Posterior cingulate gyrus (tissue), 11 donors: Measurements from ENCODE around the gene ARHGAP29.

Source experiments
- DNase-seq, 10 donors: peaks; one replicate each; pipeline versions ENCODE4 v3.0.0 to v3.0.0-alpha.2; 2020 to 2021; ENCODE audit warnings: mixed read lengths in 3 of 10
- intact Hi-C: fragments of 100-400 bp; cut with DNase I; formaldehyde crosslinking; loops from one replicate; pipeline ENCODE4 v1.15.1; 2023

Gene ARHGAP29

GRCh38 chr1:94265906-94266305, 28.5 kb upstream of the ARHGAP29 start:
- DNase-seq: no peak
- intact Hi-C loops: no loop called here

DNA sequence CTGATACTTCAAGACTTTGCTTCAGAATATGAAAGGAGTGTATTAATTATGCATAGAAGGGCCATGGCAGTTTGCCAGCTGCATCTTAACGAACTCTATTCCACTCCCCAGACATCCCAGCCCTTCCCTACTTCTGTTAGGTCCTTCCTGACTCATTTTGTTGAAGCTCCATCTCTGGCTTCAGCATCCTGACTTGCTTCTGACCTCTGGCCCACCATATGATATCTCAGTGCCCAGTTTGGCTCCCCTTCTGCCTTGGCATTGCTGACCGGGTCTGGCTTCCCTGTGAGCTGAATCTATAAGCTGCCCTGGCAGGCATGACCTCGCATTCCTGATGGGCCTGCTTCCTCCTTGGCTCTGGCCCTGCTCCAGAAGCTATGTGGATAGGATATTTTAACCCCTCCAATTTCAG, 27.6 kb upstream of the ARHGAP29 start:
- intact Hi-C loops: no loop called here
- no peak for DNase-seq

DNA sequence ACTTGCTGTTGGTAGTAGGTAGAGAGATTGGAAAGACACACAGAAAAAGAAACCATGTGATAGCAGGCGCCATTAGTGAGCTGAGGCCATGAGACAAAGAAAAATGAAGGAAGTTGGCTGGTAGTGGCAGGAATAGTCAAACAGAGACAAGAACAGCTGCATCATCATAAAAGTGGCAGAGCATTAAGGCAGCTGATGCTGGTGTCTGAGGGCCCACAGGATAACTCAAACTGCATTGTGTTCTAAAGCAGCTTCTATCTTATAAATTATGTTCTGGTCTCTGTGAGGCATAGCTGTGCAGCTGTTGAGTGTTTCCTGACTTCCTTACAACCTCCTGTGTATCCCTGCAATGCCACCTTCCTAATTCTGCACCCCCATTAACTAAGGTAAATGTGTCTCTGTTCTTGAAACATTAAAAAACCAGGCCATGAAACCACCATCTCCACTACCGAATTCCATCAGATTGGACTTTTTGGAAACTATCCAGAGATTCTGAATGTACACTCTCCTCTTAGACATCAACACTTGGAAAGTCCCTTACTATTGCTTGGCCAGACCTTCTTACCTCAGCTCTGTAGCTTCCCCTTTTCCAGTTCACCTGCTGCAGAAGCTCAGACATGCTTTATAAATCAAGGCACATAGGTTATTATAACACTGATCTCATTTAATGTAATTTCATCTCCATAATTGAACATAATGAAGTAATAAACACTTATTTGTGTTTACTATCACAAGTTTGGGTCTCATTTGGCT, 23.4 kb upstream of the ARHGAP29 start:
- intact Hi-C loops: no loop called here

GRCh38 chr1:94259635-94260289, 22.4 kb upstream of the ARHGAP29 start:
- intact Hi-C loops: no loop called here

More for the DNA sequence above, 23.4 kb upstream of the ARHGAP29 start:
- no peak for DNase-seq

GRCh38 chr1:94258873-94259331, 21.5 kb upstream of the ARHGAP29 start:
- intact Hi-C loops: no loop called here

More at GRCh38 chr1:94259635-94260289, 22.4 kb upstream of the ARHGAP29 start:
- DNase-seq: no peak

DNA sequence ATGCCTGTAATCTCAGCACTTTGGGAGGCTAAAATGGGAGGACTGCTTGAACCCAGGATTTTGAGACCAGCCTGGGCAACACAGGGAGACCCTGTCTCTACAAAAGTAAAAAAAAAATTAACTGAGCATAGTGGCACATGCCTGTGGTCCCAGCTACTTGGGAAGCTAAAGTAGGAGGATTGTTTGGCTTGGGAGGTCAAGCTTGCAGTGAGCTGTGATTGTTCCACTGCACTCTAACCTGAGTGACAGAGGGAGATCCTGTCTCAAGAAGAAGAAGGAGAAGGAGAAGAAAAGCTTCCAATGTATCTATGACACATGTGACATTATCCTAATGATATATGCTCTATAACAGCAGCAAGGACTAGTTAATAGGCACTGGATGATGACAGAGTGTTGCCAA, 20.1 kb upstream of the ARHGAP29 start:
- intact Hi-C loops: no loop called here
- no peak for DNase-seq

More at GRCh38 chr1:94258873-94259331, 21.5 kb upstream of the ARHGAP29 start:
- DNase-seq: no peak

DNA sequence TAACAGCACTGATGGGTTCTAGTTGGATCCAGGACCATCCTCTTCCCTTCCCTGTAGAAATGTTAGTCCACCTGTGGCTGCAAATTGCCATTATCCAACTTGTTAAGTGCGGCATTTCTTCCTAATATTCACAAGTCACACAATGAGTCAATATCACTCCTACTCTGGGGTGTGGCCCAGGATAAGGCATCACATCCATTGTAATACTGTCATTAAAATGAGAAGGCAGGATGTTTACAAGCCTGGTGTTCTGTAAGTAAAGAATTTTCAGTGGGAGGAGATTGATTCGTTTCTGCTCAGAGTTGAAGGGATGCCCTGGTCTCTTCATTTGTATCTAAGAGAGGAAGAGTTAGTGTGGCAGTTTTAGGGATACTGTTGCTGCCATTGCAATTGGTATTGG, 18.1 kb upstream of the ARHGAP29 start:
- no peak for DNase-seq
- intact Hi-C loops: no loop called here

GRCh38 chr1:94254073-94254810, 16.9 kb upstream of the ARHGAP29 start:
- intact Hi-C loops: no loop called here
- no peak for DNase-seq

DNA sequence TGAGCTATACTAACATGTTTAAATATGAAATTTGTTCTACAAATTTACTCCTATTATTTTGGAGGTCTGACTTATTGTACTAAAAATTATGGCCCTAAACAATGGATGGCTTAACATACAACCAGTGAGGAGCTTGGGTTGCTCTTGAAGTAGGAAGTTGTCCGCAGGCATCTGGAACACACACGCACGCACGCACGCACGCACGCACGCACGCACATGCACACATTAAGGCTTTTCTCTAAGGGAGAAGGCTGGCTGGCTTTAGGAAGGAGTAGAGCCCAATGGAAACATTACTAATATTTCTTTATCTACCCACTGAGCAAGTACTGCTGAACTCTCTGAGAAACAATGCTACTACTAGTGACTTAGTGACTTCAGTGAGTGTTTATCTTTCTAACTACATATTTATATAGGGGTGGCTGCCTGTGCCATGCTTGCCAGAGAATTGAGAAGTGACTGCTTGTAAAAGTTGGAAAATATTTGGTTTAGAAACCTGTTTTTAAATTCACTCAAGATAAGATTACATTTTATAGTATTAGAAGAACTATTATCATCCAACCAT, 16.2 kb upstream of the ARHGAP29 start:
- intact Hi-C loops: no loop called here
- DNase-seq: no peak

- intact Hi-C loops: no loop called here
- DNase-seq: no peak
Measured at GRCh38 chr1:94250341-94250740, 13.0 kb upstream of the ARHGAP29 start.

GRCh38 chr1:94248956-94249688, 11.7 kb upstream of the ARHGAP29 start:
- DNase-seq: no peak
- intact Hi-C loops: no loop called here

DNA sequence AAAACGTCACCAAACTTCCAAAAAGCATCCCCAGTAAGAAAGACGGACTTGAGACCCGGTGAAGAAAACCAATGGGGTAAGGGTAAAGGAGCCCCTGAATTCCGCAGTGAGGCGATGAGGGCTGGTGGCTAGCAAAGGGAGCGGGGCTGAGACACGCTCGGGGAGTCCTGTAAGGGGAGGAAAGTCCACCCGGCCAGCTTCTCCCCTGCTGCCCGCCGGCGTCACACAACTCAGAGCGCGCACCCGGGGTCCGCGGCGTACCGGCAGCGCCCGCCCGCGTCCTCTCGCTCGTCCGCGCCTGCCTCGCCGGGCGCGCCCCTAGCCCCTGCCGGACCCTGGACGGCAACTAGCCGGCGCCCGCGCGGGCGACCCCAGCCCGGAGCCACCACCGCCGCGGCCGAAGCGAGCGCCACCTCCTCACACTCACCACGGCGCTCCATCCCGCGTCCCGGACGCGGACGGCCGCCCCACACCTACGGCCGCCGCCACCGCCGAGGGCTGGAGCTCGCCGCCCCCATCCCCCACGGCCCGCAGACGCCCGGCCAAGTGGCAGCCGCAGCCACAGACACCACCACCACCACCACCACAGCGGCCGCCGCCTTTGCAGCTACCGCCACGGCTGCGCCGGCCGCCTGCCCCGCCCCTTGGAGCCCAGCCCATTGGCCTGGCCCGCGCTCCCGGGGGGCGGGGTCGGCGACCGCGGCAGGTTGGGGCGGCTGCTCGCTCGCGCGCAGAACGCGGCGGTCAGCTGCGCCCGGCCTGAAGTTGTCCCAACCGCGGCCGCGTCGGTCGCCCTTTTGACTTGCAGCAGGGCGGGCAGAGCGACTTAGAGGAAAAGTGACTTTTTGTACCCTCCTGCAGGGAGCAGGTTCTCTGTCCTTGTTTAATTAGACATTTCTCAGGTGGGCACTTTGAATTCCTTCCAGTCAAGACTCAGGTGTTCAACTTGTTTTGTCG, 10.0 kb upstream of the ARHGAP29 start:
- peak in 5 of 10 donors; percentile 28 to 82 (median 77) for DNase-seq
- intact Hi-C loops: no loop called here

DNA sequence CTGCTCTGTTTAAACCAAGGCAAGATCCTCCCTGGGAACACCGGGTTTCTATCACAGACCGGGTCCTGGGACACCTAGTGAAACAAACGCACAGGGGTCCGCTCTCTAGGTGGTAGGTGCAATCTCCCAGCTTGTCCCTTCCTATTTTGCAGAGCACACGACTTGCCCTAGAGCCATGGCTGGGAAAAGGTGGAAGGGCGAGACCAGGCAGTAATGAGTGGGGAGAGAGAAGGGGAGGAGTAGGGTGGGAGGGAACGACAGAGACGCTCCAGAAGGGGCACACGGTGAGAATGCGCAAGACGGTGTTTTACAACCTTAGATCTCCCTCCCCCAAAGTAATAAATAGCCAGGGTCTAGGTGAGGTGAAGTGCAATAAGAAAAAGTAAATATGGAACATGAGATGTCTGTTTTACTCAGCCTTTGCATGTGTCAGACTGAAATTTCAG, 9.3 kb upstream of the ARHGAP29 start:
- DNase-seq: no peak
- intact Hi-C loops: no loop called here

DNA sequence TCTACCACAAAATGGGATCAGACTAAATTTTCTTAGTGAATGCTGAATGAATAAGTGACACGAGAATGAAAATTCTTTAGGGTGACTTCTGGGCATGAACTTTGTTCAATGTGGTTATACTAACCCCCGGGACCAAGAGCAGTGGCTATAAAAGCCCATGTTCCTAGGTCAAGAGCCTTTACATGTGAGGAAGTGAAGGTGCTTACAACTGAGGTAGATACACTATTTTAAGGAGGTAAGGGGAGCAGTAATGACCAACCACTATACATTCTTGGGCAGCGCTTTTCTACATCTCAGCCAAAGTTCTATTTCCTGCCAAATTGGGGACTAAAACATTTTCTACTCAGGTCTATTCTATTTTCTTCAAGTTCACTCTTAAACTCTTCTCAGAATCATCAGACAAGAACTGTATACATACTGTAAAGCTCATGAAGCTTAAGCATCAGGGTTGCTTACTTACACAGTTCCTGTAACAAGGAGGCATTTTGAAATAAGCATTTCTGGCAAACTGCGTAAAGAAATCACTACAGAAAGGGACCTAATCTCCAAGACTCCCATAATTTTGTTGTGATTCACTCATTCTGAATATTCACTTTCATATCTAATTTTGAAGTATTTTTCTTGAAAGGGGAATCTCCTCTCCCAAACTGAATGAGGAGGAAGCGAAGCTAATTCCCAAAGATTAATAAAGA, 8.5 kb upstream of the ARHGAP29 start:
- intact Hi-C loops: no loop called here
- DNase-seq: no peak

DNA sequence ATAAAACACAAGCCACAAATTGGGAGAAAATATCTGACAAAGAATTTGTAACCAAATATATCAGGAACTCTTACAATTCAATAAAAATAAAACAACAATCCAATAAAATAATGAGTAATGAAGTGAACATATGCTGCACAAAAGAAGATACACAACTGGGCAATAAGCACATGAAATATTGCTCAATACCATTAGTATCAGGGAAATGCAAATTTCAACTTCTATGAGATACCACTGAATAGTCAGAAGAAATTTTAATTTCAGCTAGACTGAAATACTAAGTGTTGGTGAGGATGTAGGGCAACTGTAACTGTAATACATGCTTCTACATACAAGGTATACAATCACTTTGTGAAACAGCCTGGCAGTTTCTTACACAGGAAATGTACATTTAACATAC, 7.4 kb upstream of the ARHGAP29 start:
- no peak for DNase-seq
- intact Hi-C loops: no loop called here

GRCh38 chr1:94243665-94244064, 6.3 kb upstream of the ARHGAP29 start:
- no peak for DNase-seq
- intact Hi-C loops: no loop called here

GRCh38 chr1:94240822-94241221, 3.4 kb upstream of the ARHGAP29 start:
- intact Hi-C loops: no loop called here
- no peak for DNase-seq

GRCh38 chr1:94239796-94240195, 2.4 kb upstream of the ARHGAP29 start:
- intact Hi-C loops: loop anchor here (10.0 kb wide), 1 partner anchor 175 kb away; no protein-coding TSS in a partner anchor
- DNase-seq: no peak
